ENCODE measurements around the gene DNHD1. TPM values are rescaled to one million over a fixed set of nuclear protein-coding genes. Genes with fewer than 3 reads are reported as not detected.

Gene DNHD1
- total RNA-seq, 1 donor from 2014 or later: 13.7 TPM

- DNase-seq (ENCODE audit: low spot score): no peak
Observed at GRCh38 chr11:6563121-6563619, 66.1 kb downstream of the DNHD1 start.

GRCh38 chr11:6563667-6564066, 66.6 kb downstream of the DNHD1 start:
- DNase-seq (ENCODE audit: low spot score): no peak

GRCh38 chr11:6565325-6565724, 68.2 kb downstream of the DNHD1 start:
- no peak for DNase-seq (ENCODE audit: low spot score)

GRCh38 chr11:6565988-6566703, 69.1 kb downstream of the DNHD1 start:
- DNase-seq (ENCODE audit: low spot score): no peak

- DNase-seq (ENCODE audit: low spot score): no peak
Observed at GRCh38 chr11:6566704-6567370, 69.8 kb downstream of the DNHD1 start.

GRCh38 chr11:6567371-6567745, 70.3 kb downstream of the DNHD1 start:
- peak; percentile 74 for DNase-seq (ENCODE audit: low spot score)

GRCh38 chr11:6568191-6568918, 71.3 kb downstream of the DNHD1 start:
- DNase-seq (ENCODE audit: low spot score): no peak

GRCh38 chr11:6569706-6570105, 72.6 kb downstream of the DNHD1 start:
- DNase-seq (ENCODE audit: low spot score): no peak

- no peak for DNase-seq (ENCODE audit: low spot score)
Observed at GRCh38 chr11:6570691-6571427, 73.8 kb downstream of the DNHD1 start.

GRCh38 chr11:6571434-6572008, 74.4 kb downstream of the DNHD1 start:
- no peak for DNase-seq (ENCODE audit: low spot score)

GRCh38 chr11:6572215-6572614, 75.1 kb downstream of the DNHD1 start:
- no peak for DNase-seq (ENCODE audit: low spot score)

GRCh38 chr11:6574816-6575715, 78.0 kb downstream of the DNHD1 start:
- no peak for DNase-seq (ENCODE audit: low spot score)

- no peak for DNase-seq (ENCODE audit: low spot score)
Observed at GRCh38 chr11:6576471-6577373, 79.6 kb downstream of the DNHD1 start.

GRCh38 chr11:6578134-6578533, 81.1 kb downstream of the DNHD1 start:
- DNase-seq (ENCODE audit: low spot score): no peak

- no peak for DNase-seq (ENCODE audit: low spot score)
Observed at GRCh38 chr11:6579681-6580080, 82.6 kb downstream of the DNHD1 start.

- no peak for DNase-seq (ENCODE audit: low spot score)
Observed at GRCh38 chr11:6583584-6583983, 86.5 kb downstream of the DNHD1 start.

- DNase-seq (ENCODE audit: low spot score): no peak
Observed at GRCh38 chr11:6584528-6584927, 87.4 kb downstream of the DNHD1 start.

GRCh38 chr11:6586434-6587359, 89.6 kb downstream of the DNHD1 start:
- no peak for DNase-seq (ENCODE audit: low spot score)

Measured in mesenteric fat pad (tissue), 1 donor.